Spinal cord (tissue), 10 donors: ENCODE results near the gene PHPT1. TPM values are rescaled to one million over a fixed set of nuclear protein-coding genes. Genes with fewer than 3 reads are reported as not detected.
A peak's percentile ranks its signal among the peaks of the same experiment; 100 is the strongest.

Experiments
- DNase-seq, 6 donors: peaks; one replicate each; pipeline versions ENCODE4 v3.0.0 to v3.0.0-alpha.2; 2013 to 2015; ENCODE audit warnings: low spot score in 6 of 6, low read depth in 4 of 6
- H3K27ac ChIP-seq: one replicate; pipeline ENCODE4 v1.5.1; 2013; ENCODE audit warnings: low read depth, low read length, control low read depth
- H3K27me3 ChIP-seq: one replicate; pipeline ENCODE4 v1.6.1; 2013; ENCODE audit warnings: low read length; ENCODE audit not compliant: control insufficient read depth, insufficient read depth
- H3K36me3 ChIP-seq: one replicate; pipeline ENCODE4 v1.6.1; 2013; ENCODE audit warnings: low read length; ENCODE audit not compliant: control insufficient read depth, insufficient read depth
- H3K4me1 ChIP-seq: one replicate; pipeline ENCODE4 v1.6.1; 2013; ENCODE audit warnings: low read length; ENCODE audit not compliant: control insufficient read depth, insufficient read depth
- H3K4me3 ChIP-seq: one replicate; pipeline ENCODE4 v1.5.1; 2013; ENCODE audit warnings: low read depth, low read length, control low read depth
- H3K9me3 ChIP-seq: one replicate; pipeline ENCODE4 v1.6.1; 2013; ENCODE audit warnings: low read length; ENCODE audit not compliant: control insufficient read depth, insufficient read depth
- WGBS: methylation state at CpG from one replicate; pipeline ENCODE4 v1.1.5; 2013; ENCODE audit warnings: missing lambda C conversion rate; ENCODE audit not compliant: insufficient coverage; 5-methylcytosine and 5-hydroxymethylcytosine counted together
- polyA plus RNA-seq, 2 donors: library from polyadenylated mRNA; unstranded; fragments of 120-200 nt; gene quantifications; one replicate each; pipeline ENCODE4 v1.2.1, GENCODE V29; 2013; ENCODE audit not compliant: insufficient read length in 2 of 2
- total RNA-seq, 2 donors: library from RNA; depleted of rRNA in 1 of 2; stranded (reverse); fragments of 120-200 nt in 1 of 2; fragments of >200 nt in 1 of 2; gene quantifications; one replicate each; pipeline versions ENCODE4 v1.2.3 to v1.2.4, GENCODE V29; 2013 to 2014
- donor health status: healthy.

PHPT1 gene
- total and polyA plus RNA-seq, 4 donors, result 81.6 to 200 (median 187) TPM

GRCh38 chr9:136885950-136886578, 36.9 kb downstream of the PHPT1 start, which contains the start of gene TRAF2:
TRAF2 (plus strand) TSS chr9:136886516; CDS start chr9:136898741, 12,225 bp downstream.
- Histone ChIP-seq H3K27me3 (no peaks in the 10 kb centered on the region), H3K36me3 (peaks cover 15% of the 10 kb centered on the region), H3K27ac (peak within 1 kb of the TSS; percentile 10), H3K4me3 (peak within 1 kb of the TSS; percentile 66), H3K4me1 (peaks cover 31% of the 10 kb centered on the region), H3K9me3 (no peaks in the 10 kb centered on the region)
- DNase-seq, result peak; percentile 92 to 100 (median 97)
- under 1% methylated on average over 88 of the region's 88 CpGs for WGBS

GRCh38 chr9:136886610-136887597, 37.7 kb downstream of the PHPT1 start:
- Histone ChIP-seq H3K4me1 (peaks cover 27% of the 10 kb centered on the region), H3K27ac (peak overlapping the region; percentile 10), H3K36me3 (peaks cover 23% of the 10 kb centered on the region), H3K27me3 (no peaks in the 10 kb centered on the region), H3K4me3 (peak overlapping the region; percentile 64), H3K9me3 (no peaks in the 10 kb centered on the region)
- DNase-seq, result peak in 3 of 6 donors; percentile 2 to 37 (median 3)
- WGBS, result under 1% methylated on average over 76 of the region's 76 CpGs

- 91% methylated on average over 6 of the region's 8 CpGs for WGBS
- Histone ChIP-seq H3K27me3 (no peaks in the 10 kb centered on the region), H3K27ac (no peak overlapping the region), H3K4me3 (no peak overlapping the region), H3K36me3 (peaks cover 25% of the 10 kb centered on the region), H3K9me3 (no peaks in the 10 kb centered on the region), H3K4me1 (peaks cover 21% of the 10 kb centered on the region)
- DNase-seq, result no peak
Observed at GRCh38 chr9:136888454-136888853, 39.2 kb downstream of the PHPT1 start.

GRCh38 chr9:136889858-136890257, 40.6 kb downstream of the PHPT1 start:
- Histone ChIP-seq H3K4me1 (peaks cover 21% of the 10 kb centered on the region), H3K27ac (no peak overlapping the region), H3K9me3 (no peaks in the 10 kb centered on the region), H3K27me3 (no peaks in the 10 kb centered on the region), H3K36me3 (peaks cover 33% of the 10 kb centered on the region), H3K4me3 (no peak overlapping the region)
- no peak for DNase-seq
- 94% methylated on average over 30 of the region's 42 CpGs for WGBS

GRCh38 chr9:136890661-136891060, 41.5 kb downstream of the PHPT1 start:
- WGBS, result 98% methylated on average over 11 of the region's 13 CpGs
- no peak overlapping the region for H3K27ac ChIP-seq
- H3K27me3 ChIP-seq, result no peaks in the 10 kb centered on the region
- H3K4me1 ChIP-seq, result peaks cover 16% of the 10 kb centered on the region
- no peak for DNase-seq
- H3K4me3 ChIP-seq, result no peak overlapping the region
- H3K36me3 ChIP-seq, result peaks cover 38% of the 10 kb centered on the region
- H3K9me3 ChIP-seq, result no peaks in the 10 kb centered on the region

- WGBS, result 78% methylated on average over 11 of the region's 11 CpGs
- H3K27ac ChIP-seq, result no peak overlapping the region
- no peak overlapping the region for H3K4me3 ChIP-seq
- H3K36me3 ChIP-seq, result peaks cover 56% of the 10 kb centered on the region
- H3K27me3 ChIP-seq, result no peaks in the 10 kb centered on the region
- DNase-seq, result no peak
- no peaks in the 10 kb centered on the region for H3K9me3 ChIP-seq
- no peaks in the 10 kb centered on the region for H3K4me1 ChIP-seq
Observed at GRCh38 chr9:136896027-136896426, 46.8 kb downstream of the PHPT1 start.

DNA sequence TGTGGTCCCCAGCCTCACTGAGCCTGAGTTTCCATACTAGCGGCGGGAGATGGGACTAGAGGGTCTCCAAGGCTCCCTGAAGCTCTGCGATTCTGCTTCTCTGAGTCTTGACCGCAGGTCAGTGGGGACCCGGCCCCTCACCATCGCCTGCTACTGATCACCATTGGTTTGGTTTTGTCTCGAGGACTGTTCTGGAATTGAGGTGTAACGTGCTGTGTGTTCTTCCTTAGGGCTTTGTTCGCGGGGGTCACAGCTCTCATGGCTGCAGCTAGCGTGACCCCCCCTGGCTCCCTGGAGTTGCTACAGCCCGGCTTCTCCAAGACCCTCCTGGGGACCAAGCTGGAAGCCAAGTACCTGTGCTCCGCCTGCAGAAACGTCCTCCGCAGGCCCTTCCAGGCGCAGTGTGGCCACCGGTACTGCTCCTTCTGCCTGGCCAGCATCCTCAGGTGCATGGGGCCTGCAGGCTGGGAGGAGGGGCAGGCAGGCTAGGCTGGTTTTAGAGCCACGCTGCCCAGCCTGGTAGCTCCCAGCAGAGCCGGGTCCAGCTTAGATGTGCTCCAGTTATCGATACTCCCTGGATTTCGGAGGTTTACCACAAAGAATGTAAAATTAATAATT, 49.4 kb downstream of the PHPT1 start:
- Histone ChIP-seq H3K9me3 (no peaks in the 10 kb centered on the region), H3K4me3 (no peak overlapping the region), H3K27me3 (no peaks in the 10 kb centered on the region), H3K36me3 (peaks cover 71% of the 10 kb centered on the region), H3K4me1 (peaks cover 6% of the 10 kb centered on the region), H3K27ac (no peak overlapping the region)
- no peak for DNase-seq
- 95% methylated on average over 17 of the region's 21 CpGs for WGBS

DNA sequence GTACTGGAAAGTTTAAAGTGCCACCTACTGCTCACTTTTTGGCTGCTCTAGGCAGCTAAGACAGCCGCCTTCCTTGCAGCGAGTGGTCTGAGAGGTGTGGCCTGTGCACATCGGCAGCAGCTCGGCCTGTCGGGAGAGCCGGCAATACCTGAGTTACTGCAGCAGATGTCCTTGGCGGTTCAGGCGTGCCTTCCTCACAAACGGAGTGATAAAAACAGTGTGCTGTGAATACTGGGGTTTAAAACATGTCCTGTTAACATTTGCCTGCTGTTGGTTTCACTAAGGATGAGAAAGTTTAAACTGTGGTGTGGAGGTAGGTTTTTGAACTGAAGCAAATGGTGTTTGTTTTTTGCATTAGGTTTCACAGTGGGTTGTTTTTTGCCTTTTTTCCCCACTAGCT, 50.0 kb downstream of the PHPT1 start:
- Histone ChIP-seq H3K36me3 (peaks cover 73% of the 10 kb centered on the region), H3K4me3 (no peak overlapping the region), H3K4me1 (peaks cover 6% of the 10 kb centered on the region), H3K27me3 (no peaks in the 10 kb centered on the region), H3K27ac (no peak overlapping the region), H3K9me3 (no peaks in the 10 kb centered on the region)
- WGBS, result 87% methylated on average over 9 of the region's 9 CpGs
- no peak for DNase-seq

- Histone ChIP-seq H3K4me3 (no peak overlapping the region), H3K27me3 (no peaks in the 10 kb centered on the region), H3K27ac (no peak overlapping the region), H3K36me3 (peaks cover 73% of the 10 kb centered on the region), H3K4me1 (peaks cover 6% of the 10 kb centered on the region), H3K9me3 (no peaks in the 10 kb centered on the region)
- 96% methylated on average over 10 of the region's 10 CpGs for WGBS
- no peak for DNase-seq
Observed at GRCh38 chr9:136900556-136900955, 51.3 kb downstream of the PHPT1 start.
